K562 (cell line): Measurements from ENCODE around the gene CELA3A.
"Not testable (repeated sequence)": the region's sequence is repeated elsewhere in the genome, so short reads cannot be mapped to it uniquely, and the experiment has no call there.

Experiments
- CHD2 ChIP-seq: IDR thresholded peaks from 2 replicates; pipeline ENCODE4 v1.6.1; 2011; ENCODE audit warnings: low read depth, low read length
- KDM5B ChIP-seq: fragments of 200-600 bp; sonication (generic); IDR thresholded peaks from 2 replicates; pipeline ENCODE4 v1.6.1; 2012; ENCODE audit warnings: low read depth, mild to moderate bottlenecking, moderate library complexity, low read length, control low read depth, inconsistent platforms; ENCODE audit not compliant: insufficient replicate concordance
- NR2C2 ChIP-seq, 2 experiments: fragments of 200-800 bp in 1 of 2; sonication (Bioruptor generic) in 1 of 2; sonication (generic) in 1 of 2; formaldehyde crosslinking in 1 of 2; IDR thresholded peaks; 2 replicates each; pipeline versions ENCODE4 v1.6.1 to v1.8.0; 2016 to 2022; ENCODE audit warnings: mild to moderate bottlenecking in 1 of 2, missing compliant biosample characterization in 1 of 2, missing genetic modification characterization in 1 of 2, missing genetic modification reagents in 1 of 2
- TF ChIP-seq, protein P1 (sequence below): sonication (generic); formaldehyde crosslinking; IDR thresholded peaks from 2 replicates; pipeline ENCODE4 v1.8.1; 2023; ENCODE audit warnings: mild to moderate bottlenecking, missing genetic modification reagents

DNA sequence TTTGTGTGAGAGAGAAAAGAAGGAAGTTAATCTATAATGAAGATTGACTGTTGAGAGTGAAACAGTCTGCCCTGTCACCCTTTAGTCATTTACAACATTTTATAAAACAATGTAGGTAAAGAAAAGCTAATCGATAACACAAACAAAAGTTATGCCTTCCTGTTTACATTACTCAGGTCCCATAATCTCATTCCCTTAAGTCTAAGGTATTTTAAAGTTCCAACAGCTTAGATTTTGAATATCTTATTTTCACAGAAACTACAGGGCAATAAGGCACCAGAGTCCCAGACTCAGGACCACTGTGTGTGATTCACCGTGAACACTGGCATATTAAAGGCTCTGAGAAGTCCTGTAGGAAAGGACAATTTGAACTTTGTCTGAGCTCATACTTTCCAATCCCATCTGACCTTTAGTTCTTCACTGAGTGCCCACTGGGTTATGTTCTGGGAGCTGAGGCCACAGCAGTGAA lies 28.4 kb upstream of the CELA3A start:
- not testable (repeated sequence) for TF ChIP-seq KDM5B; NR2C2 (CRISPR knock-in tag; IDR thresholded peaks at IDR 0.05); NR2C2 (tag; IDR thresholded peaks at IDR 0.05); CHD2
- TF ChIP-seq, protein P1, sequence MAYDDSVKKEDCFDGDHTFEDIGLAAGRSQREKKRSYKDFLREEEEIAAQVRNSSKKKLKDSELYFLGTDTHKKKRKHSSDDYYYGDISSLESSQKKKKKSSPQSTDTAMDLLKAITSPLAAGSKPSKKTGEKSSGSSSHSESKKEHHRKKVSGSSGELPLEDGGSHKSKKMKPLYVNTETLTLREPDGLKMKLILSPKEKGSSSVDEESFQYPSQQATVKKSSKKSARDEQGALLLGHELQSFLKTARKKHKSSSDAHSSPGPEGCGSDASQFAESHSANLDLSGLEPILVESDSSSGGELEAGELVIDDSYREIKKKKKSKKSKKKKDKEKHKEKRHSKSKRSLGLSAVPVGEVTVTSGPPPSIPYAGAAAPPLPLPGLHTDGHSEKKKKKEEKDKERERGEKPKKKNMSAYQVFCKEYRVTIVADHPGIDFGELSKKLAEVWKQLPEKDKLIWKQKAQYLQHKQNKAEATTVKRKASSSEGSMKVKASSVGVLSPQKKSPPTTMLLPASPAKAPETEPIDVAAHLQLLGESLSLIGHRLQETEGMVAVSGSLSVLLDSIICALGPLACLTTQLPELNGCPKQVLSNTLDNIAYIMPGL (CRISPR knock-in tag) = not testable (repeated sequence)
